SK-N-DZ (cell line): ENCODE measurements around the gene ZNF587.
A peak's percentile ranks its signal among the peaks of the same experiment; 100 is the strongest.
"Not testable (repeated sequence)": the region's sequence is repeated elsewhere in the genome, so short reads cannot be mapped to it uniquely, and the experiment has no call there.

Experiments
- DNase-seq: peaks from one replicate; pipeline ENCODE4 v3.0.0-alpha.2; 2015; ENCODE audit warnings: low spot score

ZNF587 gene

DNA sequence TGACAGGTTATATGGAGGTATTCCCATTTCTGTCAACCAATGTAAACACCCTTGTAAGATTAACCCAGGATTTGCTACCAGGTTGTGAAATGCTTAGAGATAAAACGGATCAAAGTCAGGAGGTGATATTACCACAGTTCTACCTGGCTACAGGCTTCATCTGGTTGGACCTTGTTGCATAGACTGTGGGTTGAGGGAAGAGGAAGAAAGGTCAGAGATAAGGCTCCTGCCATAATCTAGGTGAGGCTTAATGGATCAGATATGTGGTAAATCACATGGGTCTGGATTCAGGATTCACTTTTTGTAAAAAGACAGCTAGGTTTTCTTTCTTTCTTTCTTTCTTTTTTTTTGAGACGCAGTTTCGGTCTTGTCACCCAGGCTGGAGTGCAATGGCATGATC is 28.2 kb upstream of the ZNF587 start:
- DNase-seq: not testable (repeated sequence)

DNA sequence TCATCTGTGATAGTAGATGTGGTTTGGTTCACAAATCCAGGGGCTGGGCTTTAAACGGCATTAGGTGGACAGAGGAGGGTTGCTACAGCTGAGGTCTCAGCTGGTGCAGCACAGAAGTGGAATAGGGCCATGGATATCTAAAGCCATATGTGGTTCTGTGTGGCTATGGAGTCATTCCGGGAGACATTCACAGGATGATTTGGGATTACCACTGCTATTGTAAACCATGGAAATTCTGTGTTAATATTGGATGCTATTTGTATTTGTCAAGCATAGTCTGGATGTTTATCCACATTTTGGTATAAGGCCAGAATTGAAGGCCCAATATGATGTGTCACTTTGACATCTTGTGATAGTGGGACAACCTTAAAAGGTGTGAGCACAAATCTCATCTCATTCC is 26.5 kb upstream of the ZNF587 start:
- not testable (repeated sequence) for DNase-seq

DNA sequence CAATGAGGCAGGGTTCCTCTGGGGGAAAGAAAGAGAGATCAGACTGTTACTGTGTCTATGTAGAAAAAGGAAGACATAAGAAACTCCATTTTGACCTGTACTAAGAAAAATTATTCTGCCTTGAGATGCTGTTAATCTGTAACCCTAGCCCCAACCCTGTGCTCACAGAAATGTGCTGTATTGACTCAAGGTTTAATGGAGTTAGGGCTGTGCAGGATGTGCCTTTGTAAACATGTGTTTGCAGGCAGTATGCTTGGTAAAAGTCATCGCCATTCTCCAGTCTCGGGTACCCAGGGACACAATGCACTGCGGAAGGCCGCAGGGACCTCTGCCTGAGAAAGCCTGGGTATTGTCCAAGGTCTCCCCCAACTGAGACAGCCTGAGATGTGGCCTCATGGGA is 26.1 kb upstream of the ZNF587 start:
- not testable (repeated sequence) for DNase-seq

DNA sequence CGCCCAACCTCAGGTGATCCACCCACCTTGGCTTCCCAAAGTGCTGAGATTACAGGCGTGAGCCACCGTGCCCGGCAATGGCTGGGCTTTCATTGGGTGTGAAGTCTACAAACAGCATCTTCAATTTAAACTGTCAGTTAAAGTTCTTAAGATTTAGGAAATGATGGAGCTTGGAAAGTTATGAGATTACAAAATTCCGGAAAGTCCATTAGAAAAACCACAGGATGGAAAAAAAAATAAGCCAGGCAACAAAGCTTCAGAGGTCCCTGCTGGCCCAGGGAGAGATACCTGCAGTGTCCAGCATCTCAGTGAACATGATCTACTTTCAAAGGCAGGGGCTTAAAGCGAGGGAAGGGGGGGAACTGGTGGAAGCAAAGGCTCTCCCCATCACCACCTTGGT is 24.1 kb upstream of the ZNF587 start:
- no peak for DNase-seq

DNA sequence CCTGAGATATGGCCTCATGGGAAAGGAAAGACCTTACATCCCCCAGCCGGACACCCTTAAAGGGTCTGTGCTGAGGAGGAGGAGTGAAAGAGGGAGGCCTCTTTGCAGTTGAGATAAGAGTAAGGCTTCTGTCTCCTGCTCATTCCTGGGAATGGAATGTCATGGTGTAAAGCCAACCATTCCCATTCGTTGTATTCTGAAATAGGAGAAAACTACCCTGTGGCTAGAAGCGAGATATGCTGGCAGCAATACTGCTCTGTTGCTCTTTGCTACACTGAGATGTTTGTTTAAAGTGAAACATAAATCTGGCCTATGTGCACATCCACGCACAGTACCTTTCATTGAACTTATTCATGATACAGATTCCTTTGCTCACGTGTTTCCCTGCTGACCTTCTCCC is 20.3 kb upstream of the ZNF587 start:
- DNase-seq: no peak

DNA sequence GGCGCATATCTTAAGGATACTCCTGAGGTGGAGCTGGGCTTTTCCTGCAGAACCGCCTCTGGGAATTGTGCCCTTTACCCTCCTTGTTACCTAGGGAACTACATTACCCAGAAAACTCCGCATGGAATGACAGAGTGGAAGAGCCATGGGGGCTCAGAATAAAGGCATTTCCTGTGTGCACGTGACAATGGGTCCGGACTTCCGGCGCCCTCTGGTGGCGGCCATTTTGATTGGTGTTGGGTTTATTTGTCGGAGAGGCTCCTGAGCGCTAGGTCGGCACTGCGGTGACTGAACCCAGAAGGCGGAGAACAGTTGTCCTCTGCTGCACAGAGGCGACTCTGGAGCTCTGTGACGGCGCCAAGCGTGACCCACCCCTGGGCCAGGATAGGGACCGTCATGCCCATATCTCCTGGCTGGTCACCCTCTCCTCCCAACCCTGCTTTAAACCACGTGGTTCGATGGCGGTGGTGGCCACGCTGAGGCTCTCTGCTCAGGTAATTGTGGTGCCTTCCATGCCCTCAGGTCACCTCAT is 19.5 kb upstream of the ZNF587 start, which contains the start of gene ZNF587B:
ZNF587B (plus strand) TSS at position 229 of the 532 bp plus-strand sequence; CDS start at position 459, 230 bp downstream.
- peak; percentile 67 for DNase-seq

DNA sequence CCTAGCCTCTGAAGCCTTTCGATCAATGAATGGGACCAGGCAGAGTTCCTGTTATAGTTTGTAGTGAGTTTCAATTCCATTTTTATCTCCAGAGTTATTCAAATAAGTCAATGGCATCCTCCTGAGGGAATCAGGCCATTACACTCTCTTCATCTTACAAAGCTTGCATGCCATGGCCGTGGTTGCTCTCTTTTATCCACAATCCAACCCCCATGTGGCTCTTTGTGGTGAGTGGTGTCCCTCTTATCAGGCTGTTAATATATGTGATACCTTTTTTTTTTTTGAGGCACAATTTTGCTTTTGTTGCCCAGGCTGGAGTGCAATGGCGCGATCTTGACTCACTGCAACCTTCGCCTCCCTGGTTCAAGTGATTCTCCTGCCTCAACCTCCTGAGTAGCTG is 12.7 kb upstream of the ZNF587 start:
- not testable (repeated sequence) for DNase-seq

DNA sequence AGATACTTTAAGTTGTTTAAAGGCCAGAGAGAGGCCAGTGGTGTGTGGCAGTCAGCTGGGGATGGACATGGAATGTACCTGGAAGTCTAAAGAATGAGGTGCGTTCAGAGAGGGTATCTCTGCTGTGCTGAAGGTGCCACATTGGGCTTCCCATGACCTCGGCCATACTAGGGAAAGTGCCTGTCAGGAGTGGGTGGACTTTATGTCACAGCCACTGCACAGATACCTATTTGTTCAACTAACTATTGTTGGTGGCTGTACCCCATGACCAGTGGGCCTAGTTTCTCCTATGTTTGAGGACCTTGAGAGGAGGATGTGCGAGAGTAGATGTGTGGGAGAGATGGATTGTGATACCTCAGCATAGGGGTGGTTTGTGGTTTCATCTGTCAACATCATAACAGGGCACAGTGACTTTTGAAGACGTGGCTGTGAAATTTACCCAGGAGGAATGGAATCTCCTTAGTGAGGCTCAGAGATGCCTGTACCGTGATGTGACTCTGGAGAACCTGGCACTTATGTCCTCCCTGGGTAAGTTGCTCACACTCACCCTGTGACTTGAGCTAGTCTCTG is 11.0 kb upstream of the ZNF587 start:
- DNase-seq: not testable (repeated sequence)

DNA sequence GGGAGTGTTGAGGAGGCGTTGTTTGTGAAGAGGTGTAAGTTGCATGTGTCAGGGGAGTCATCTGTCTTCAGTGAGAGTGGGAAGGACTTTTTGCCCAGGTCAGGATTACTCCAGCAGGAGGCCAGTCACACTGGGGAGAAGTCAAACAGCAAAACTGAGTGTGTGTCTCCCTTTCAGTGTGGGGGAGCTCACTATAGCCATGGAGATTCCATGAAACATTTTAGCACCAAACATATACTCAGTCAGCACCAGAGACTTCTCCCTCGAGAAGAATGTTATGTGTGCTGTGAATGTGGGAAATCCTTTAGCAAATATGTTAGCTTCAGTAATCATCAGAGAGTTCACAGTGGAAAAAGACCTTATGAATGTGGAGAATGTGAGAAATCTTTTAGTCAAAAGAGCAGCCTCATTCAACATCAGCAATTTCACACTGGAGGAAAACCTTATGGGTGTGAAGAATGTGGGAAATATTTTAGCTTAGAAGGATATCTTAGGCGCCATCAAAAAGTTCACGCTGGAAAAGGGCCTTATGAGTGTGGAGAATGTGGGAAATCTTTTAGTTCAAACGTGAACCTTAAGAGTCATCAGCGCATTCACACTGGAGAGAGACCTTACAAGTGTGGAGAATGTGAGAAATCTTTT is 8.4 kb upstream of the ZNF587 start:
- no peak for DNase-seq

DNA sequence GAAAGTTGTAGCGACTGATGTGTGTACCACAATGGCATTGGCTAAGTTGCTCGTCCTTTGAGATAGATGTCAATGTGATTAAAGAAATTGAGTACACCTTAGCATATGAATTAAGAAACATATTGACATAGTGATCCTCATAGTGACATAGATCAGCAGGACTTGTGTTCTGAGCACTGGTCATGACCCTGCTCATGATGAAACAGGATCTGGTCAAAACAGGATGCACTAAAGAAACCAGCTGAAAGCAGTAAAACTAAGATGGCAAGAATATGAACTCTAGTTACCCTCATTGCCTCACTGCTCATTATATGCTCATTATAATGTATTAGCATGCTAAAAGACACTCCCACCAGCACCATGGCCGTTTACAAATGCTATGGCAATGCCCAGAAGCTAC is 2.5 kb upstream of the ZNF587 start:
- DNase-seq: not testable (repeated sequence)

DNA sequence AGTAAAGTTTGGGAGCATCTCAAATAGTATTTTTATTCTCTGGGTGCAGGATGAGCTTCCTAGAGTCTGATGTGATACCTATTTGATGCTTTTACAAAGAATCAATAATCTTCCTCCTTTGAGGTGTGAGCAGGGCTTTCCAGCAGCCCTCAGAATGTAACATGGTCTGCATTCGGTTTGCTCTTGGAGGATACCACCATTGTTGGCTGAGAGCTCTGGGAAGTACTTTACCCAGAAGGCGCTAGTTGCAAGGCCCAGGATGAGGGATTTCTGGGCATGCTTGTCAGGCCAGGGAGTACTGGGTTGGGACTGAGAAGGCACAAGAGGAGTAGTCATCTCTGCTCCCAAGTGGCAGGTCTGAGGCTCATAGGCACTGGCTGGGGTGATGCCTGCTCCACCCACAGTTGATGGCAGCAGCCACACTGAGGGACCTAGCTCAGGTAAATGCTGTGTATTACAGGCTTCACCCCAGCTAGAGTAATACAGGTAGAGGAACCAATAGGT is 445 bp upstream of the ZNF587 start:
- not testable (repeated sequence) for DNase-seq

DNA sequence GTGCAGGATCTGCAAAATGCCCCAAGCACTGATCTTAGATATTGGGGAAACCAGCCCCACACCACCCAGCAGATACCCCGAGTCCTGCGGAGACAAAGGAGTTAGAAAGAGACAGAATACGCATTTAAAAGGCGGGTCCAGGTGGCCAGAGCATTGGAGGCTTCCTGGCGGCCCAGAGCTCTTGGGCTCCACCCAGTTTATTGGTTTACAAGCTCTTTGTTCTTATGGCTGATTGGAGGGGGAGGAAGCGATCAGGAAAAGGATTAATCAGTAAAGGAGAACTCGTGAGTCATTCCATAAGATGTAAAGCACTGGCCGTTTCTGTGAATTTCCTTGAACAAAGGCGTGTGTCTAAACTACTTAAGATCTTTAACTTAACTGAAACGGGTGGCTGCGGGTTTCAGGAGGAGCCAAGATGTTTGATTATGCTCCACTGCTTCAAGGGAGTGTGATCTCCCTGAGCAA is 926 bp downstream of the ZNF587 start:
- DNase-seq: no peak

DNA sequence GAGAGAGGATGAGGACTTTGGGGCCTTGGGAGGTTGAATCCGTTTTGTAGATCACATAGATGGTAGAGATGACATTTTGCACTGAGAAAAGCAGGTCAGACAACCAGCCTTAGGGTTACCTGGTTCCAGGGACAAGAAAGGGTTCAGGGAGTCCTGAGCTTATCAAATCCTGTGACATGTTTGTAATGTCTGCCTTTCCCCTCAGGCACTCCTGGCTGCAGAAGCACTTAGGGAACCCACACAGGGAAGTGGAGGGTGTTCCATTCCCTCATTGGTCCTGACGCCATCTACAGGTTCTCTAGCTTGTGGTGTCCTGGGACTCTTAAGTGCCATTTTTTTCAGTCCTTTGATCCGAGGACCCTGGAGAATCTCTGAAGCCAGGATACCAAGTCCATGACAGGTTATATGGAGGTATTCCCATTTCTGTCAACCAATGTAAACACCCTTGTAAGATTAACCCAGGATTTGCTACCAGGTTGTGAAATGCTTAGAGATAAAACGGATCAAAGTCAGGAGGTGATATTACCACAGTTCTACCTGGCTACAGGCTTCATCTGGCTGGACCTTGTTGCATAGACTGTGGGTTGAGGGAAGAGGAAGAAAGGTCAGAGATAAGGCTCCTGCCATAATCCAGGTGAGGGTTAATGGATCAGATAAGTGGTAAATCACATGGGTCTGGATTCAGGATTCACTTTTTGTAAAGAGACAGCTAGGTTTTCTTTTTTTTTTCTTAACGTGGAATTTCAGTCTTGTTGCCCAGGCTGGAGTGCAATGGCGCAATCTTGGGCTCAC is 2.3 kb downstream of the ZNF587 start:
- DNase-seq: not testable (repeated sequence)

DNA sequence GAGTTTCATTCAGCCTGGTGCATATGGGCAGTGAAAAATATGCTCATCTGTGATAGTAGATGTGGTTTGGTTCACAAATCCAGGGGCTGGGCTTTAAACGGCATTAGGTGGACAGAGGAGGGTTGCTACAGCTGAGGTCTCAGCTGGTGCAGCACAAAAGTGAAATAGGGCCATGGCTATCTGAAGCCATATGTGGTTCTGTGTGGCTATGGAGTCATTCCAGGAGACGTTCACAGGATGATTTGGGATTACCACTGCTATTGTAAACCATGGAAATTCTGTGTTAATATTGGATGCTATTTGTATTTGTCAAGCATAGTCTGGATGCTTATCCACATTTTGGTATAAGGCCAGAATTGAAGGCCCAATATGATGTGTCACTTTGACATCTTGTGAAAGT is 4.5 kb downstream of the ZNF587 start:
- DNase-seq: not testable (repeated sequence)

DNA sequence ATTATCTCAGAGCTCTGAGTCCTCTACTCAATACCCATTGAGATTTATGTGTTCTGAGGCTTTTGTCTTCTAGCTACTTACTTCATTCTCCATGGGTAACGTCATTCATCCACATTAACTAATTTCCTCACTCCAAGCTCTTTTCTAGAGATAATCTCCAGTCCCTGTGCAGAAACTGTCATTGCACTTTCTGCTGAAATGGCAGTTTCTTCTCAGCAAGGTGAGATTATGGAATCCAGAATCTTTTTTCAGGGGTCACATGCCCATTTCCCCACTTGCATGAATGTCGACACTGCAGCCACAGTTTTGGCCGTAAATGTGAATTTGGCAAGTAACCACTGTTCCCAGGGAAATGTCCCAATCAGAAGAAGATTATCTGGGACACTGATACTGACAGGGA is 12.7 kb downstream of the ZNF587 start:
- not testable (repeated sequence) for DNase-seq

DNA sequence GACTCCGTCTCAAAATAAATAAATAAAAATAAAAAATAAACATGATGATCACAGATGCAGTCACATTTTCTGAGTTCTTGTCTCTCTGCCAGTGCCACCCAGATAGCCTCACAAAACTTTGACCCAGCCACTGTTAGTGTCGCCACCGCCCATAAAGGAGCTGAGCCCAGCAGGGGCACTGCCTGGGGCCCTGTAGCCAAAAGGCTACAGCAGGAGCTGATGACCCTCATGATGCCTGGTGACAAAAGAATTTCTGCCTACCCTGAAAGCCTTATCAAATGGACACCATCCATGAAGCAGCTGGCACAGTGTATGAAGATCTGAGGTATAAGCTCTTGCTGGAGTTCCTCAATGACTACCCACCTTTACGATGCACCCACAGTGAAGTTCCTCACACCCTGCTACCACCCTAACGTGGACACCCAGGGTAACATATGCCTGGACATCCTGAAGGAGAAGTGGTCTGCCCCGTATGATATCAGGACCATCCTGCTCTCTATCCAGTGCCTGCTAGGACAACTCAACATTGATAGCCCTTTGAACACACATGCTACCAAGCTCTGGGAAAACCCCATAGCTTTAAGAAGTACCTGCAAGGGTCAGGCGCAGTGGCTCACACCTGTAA is 18.3 kb downstream of the ZNF587 start:
- DNase-seq: no peak

DNA sequence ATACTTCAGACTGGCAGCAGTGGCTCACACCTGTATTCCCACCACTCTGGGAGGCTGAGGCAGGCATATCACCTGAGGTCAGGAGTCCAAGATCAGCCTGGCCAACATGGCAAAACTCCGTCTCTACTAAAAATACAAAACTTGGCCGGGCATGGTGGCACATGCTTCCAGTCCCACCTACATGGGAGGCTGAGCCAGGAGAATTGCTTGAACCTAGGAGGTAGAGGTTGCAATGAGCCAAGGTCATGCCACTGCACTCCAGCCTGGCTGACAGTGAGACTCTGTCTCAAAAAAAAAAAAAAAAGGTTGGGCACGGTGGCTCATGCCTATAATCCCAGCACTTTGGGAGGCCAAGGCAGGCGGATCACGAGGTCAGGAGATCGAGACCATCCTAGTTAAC is 20.0 kb downstream of the ZNF587 start:
- DNase-seq: not testable (repeated sequence)

DNA sequence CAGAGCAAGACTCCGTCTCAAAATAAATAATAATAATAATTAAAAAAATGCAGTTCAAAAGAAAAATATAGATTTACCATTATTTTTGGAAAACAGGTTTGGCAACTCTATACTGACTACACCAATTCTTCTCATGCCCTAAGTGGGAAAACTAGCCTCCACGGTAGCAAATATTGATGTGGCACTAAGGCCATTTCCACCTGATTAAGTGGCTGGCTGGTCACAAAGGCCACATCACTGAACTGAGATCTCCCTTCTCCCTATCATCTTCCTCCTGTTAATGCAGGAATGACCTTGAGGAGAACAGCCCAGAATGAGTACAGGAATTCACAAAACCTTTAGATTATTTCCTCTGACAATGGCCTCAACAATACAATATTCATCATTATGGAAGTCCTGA is 20.6 kb downstream of the ZNF587 start:
- no peak for DNase-seq

DNA sequence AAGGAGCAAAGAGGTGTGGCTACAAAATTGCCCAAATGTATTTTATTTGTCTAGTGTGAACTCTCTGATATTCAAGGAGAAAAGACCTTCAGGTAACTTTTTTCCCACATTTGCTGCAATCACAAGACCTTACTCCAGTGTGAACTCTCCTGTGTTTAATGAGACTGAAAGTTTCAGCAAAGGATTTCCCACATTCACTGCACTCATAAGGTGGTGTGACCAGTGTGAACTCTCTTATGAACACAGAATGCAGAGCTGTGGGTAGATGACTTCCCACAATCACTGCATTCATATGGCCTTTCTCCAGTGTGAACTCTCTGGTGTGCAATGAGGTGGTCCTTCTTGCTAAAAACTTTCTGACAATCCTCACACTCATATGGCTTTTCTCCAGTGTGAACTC is 22.8 kb downstream of the ZNF587 start:
- DNase-seq: no peak

DNA sequence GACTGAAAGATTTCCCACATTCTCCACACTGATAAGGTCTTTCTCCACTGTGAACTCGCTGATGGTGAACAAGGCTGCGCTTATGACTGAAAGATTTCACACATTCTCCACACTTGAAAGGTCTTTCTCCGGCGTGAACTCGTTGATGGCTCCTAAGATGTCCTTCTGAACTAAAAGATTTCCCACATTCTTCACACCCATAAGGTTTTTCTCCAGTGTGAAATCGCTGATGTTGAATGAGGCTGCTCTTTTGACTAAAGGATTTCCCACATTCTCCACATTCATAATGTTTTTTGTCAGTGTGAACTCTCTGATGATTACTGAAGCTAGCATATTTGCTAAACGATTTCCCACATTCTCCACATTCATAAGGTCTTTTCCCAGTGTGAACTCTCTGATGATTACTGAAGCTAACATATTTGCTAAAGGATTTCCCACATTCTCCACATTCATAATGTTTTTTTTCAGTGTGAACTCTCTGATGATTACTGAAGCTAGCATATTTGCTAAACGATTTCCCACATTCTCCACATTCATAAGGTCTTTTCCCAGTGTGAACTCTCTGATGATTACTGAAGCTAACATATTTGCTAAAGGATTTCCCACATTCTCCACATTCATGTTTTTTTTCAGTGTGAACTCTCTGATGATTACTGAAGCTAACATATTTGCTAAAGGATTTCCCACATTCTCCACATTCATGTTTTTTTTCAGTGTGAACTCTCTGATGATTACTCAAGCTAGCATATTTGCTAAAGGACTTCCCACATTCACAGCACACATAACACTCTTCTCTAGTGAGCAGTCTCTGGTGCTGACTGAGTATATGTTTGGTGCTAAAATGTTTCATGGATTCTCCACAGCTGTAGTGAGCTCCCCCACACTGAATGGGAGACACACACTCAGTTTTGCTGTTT is 24.5 kb downstream of the ZNF587 start:
- not testable (repeated sequence) for DNase-seq

DNA sequence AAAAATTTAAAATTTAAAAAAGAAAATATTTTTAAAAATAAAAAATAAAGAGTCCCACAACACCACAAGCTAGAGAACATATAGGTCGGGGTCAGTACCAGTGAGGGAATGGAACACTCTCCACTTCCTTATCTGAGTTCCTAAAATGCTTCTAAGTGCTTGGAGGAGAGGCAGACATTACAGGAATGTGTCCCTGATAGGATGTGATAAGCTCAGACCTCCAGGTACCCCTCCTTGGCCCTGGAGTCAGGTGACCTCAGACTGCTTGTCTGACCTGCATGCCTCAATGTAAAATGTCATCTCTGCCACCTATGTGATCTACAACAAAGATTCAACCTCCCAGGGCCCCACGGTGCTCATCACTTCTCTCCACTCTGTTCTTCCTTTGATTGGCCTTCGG is 36.4 kb downstream of the ZNF587 start:
- no peak for DNase-seq
